Testis (tissue), 3 donors: ENCODE measurements around the gene ATAD3B. TPM values are rescaled to one million over a fixed set of nuclear protein-coding genes. Genes with fewer than 3 reads are reported as not detected.

ENCODE experiments used
- DNase-seq: peaks from one replicate; pipeline ENCODE4 v3.0.0-alpha.2; 2019
- H3K27ac ChIP-seq, 2 donors: fragments of 200-600 bp; sonication (generic); one replicate each; pipeline ENCODE4 v1.5.1; 2019
- H3K27me3 ChIP-seq: fragments of 200-600 bp; sonication (generic); one replicate; pipeline ENCODE4 v1.5.1; 2019
- H3K36me3 ChIP-seq: fragments of 200-600 bp; sonication (generic); one replicate; pipeline ENCODE4 v1.5.1; 2017; ENCODE audit warnings: low read depth; ENCODE audit errors: missing control alignments
- H3K4me1 ChIP-seq: fragments of 200-600 bp; sonication (generic); one replicate; pipeline ENCODE4 v1.5.1; 2019
- H3K4me3 ChIP-seq, 2 donors: fragments of 200-600 bp; sonication (generic); one replicate each; pipeline ENCODE4 v1.5.1; 2017 to 2019
- H3K9me3 ChIP-seq: fragments of 200-600 bp; sonication (generic); one replicate; pipeline ENCODE4 v1.5.1; 2017
- POLR2A ChIP-seq: fragments of 450-650 bp; IDR thresholded peaks from one replicate; pipeline ENCODE4 v1.6.1; 2017; ENCODE audit warnings: antibody characterized with exemption, mild to moderate bottlenecking, moderate library complexity
- WGBS, 2 donors: methylation state at CpG; one replicate each; pipeline ENCODE4 v1.1.5; 2018; 5-methylcytosine and 5-hydroxymethylcytosine counted together
- intact Hi-C: fragments of 100-400 bp; cut with DNase I; formaldehyde crosslinking; loops from one replicate; pipeline ENCODE4 v1.15.1; 2023; ENCODE audit warnings: low total_unique reads
- polyA plus RNA-seq: library from polyadenylated mRNA; stranded (reverse); fragments of 350-450 nt; fragmentation: Illumina TruSeq; extraction: RNeasy Lipid Tissue Mini Kit (QIAGEN cat#74804); gene quantifications from one replicate; pipeline ENCODE4 v1.2.3, GENCODE V29; 2014; ENCODE audit warnings: low read depth, low replicate concordance; ENCODE audit not compliant: insufficient read depth
- total RNA-seq, 2 donors: library from RNA; depleted of rRNA; stranded (reverse); fragments of >200 nt; gene quantifications; one replicate each; pipeline ENCODE4 v1.2.3, GENCODE V29; 2016
- TF ChIP-seq, protein P1 (sequence below), 3 experiments: fragments of 450-650 bp in 2 of 3; fragments of 200-600 bp in 1 of 3; sonication (generic) in 1 of 3; IDR thresholded peaks; one replicate each; pipeline ENCODE4 v1.5.1; 2016 to 2019; ENCODE audit warnings: antibody characterized with exemption in 3 of 3, mild to moderate bottlenecking in 2 of 3, moderate library complexity in 1 of 3

Gene ATAD3B
- total and polyA plus RNA-seq, 3 donors from 2014 or later = 19.1 to 55.6 (median 46.3) TPM

DNA sequence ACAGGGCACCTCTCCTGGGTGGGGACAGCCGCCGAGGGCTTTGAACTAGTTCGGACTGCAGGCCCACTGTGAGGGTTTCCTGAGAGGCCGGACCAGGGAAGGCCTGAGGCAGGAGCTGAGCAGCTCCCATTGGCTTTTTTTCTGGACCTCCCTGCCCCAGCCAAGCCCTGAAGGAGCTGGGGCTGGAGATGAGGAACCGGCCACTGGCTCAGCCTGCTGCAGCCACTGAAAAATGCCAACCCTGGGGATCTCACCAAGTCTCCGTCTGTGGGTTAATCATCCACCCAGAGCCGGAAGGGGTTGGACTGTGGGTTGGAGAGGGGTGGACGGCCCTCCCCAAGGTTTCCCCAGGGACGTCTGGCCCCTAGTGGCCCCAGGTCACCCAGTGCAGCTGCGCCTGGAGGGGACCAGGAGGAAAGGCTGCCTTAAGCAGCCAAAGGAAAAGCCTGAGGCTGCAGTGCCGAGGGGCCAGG is 33.6 kb upstream of the ATAD3B start:
- H3K27ac ChIP-seq = no peak overlapping the region
- intact Hi-C loops = no loop called here
- H3K4me1 ChIP-seq = peaks cover 67% of the 10 kb centered on the region

DNA sequence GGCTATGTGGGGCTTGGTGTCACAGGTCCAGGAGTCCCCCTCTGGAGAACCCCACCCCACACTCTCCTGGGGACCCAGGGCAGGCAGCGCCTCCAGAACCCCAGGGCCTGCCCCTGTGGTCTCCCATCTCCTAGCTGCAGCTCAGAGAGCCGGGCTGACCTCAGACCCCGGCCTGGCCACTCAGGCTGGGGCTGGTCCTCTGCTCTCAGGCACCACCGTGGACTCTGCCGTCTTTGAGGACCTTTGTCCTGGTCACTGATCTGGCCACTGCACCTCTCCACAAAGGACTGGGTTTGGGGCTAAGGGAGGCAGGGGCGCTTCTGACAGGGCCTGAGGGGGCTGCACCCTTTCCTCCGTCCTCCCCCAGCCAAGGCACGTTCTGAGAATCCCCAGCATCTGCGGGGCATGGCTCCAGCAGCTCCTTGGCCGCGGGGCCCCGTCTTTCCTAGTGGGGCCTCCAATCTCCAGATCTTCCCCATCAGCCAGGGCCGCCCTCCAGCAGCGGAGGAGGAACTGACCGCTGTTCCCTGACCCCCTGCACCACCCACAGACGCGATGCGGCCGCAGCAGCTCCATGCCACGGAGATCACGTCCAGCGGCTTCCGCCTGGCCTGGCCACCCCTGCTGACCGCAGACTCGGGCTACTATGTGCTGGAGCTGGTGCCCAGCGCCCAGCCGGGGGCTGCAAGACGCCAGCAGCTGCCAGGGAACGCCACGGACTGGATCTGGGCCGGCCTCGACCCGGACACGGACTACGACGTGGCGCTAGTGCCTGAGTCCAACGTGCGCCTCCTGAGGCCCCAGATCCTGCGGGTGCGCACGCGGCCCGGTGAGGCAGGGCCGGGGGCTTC is 32.8 kb upstream of the ATAD3B start:
- 61 to 76% methylated on average over 21 to 44 of the region's 45 CpGs for WGBS, 2 donors
- H3K9me3 ChIP-seq = no peaks in the 10 kb centered on the region
- no peak overlapping the region for H3K27ac ChIP-seq
- no peaks in the 10 kb centered on the region for H3K36me3 ChIP-seq
- H3K4me1 ChIP-seq = peaks cover 59% of the 10 kb centered on the region
- H3K27me3 ChIP-seq = no peaks in the 10 kb centered on the region
- no peak overlapping the region for H3K4me3 ChIP-seq
- no peak for TF ChIP-seq POLR2A
- TF ChIP-seq, protein P1, sequence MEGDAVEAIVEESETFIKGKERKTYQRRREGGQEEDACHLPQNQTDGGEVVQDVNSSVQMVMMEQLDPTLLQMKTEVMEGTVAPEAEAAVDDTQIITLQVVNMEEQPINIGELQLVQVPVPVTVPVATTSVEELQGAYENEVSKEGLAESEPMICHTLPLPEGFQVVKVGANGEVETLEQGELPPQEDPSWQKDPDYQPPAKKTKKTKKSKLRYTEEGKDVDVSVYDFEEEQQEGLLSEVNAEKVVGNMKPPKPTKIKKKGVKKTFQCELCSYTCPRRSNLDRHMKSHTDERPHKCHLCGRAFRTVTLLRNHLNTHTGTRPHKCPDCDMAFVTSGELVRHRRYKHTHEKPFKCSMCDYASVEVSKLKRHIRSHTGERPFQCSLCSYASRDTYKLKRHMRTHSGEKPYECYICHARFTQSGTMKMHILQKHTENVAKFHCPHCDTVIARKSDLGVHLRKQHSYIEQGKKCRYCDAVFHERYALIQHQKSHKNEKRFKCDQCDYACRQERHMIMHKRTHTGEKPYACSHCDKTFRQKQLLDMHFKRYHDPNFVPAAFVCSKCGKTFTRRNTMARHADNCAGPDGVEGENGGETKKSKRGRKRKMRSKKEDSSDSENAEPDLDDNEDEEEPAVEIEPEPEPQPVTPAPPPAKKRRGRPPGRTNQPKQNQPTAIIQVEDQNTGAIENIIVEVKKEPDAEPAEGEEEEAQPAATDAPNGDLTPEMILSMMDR (IDR thresholded peaks at IDR 0.05) = no peak
- intact Hi-C loops = no loop called here
- DNase-seq = no peak

More for the DNA sequence above, 33.6 kb upstream of the ATAD3B start:
- H3K36me3 ChIP-seq = no peaks in the 10 kb centered on the region
- 68 to 73% methylated on average over 7 to 11 of the region's 11 CpGs for WGBS, 2 donors
- H3K4me3 ChIP-seq = no peak overlapping the region
- no peaks in the 10 kb centered on the region for H3K27me3 ChIP-seq
- TF ChIP-seq POLR2A = no peak
- TF ChIP-seq, protein P1 (IDR thresholded peaks at IDR 0.05) = no peak
- no peak for DNase-seq
- H3K9me3 ChIP-seq = no peaks in the 10 kb centered on the region

DNA sequence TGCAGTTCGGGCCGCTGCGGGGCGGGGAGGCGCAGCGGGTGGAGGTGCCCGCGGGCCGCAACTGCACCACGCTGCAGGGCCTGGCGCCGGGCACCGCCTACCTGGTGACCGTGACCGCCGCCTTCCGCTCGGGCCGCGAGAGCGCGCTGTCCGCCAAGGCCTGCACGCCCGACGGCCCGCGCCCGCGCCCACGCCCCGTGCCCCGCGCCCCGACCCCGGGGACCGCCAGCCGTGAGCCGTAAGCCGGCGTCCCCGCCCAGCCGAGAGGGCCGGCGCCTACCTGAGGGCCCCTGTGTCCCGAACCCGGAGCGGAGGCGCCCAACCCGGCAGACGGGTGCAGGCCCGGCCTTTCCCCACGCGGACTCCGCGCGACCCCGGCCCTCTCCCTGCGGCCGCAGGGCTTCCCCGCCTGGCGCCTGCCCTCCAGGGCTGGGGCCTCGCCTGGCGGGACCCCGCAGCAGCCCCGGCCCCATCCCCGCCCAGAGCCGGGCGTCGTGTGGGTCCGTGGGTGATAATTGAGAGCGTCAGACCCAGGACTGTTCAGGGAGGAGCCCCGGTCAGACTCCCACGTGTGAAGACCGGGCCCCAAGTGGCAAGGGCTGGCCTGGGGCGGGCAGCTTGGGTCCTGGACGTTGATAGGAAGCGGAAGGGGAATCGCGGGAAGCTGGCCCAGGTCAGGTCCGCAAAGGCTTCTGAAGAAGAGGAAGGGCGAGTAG is 31.9 kb upstream of the ATAD3B start:
- no peak for TF ChIP-seq POLR2A
- TF ChIP-seq, protein P1 (IDR thresholded peaks at IDR 0.05) = no peak
- H3K36me3 ChIP-seq = no peaks in the 10 kb centered on the region
- intact Hi-C loops = no loop called here
- no peak for DNase-seq
- no peak overlapping the region for H3K4me3 ChIP-seq
- WGBS, 2 donors = 62 to 78% methylated on average over 9 to 77 of the region's 82 CpGs
- H3K4me1 ChIP-seq = peaks cover 50% of the 10 kb centered on the region
- no peaks in the 10 kb centered on the region for H3K27me3 ChIP-seq
- no peak overlapping the region for H3K27ac ChIP-seq
- no peaks in the 10 kb centered on the region for H3K9me3 ChIP-seq

DNA sequence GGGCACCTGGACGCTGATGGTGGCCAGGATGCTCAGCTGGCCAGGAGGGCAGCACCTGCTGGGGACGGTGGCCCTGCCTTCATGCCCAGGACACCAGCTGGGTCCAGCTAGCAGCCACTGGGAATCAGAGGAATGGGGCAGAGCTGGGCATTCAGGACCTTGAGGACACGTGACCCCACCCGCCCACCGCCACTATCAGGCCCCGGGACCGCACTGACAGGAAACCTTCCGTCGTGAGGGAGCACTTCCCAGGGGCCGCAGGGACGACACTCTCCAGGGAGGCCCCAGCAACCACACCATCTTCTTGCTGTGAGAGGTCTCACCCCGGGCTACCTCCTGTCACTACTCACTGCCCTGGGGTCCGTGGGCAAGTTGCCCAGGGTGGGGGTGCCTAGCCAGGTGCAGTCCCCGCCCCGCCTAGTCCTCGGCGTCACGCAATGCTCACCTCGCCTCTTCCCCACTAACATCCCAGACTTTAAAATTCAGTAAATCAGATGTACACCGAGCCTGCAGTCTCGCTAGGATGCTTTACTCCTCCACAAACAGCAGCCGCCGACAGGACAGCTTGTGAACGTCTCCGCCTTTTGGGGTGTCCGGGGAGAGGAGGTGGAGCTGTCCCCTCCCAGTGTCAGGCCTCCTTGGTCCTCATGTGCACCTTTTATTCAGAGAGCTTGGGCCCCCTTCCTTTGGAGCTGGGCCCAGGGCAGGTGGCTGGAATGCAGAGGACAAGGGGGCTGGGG is 31.1 kb upstream of the ATAD3B start:
- WGBS, 2 donors = 70 to 77% methylated on average over 20 to 25 of the region's 26 CpGs
- H3K4me1 ChIP-seq = peaks cover 43% of the 10 kb centered on the region
- H3K9me3 ChIP-seq = no peaks in the 10 kb centered on the region
- no peak for DNase-seq
- peak overlapping the region in 1 of 2 donors; percentile 35 for H3K27ac ChIP-seq
- H3K27me3 ChIP-seq = no peaks in the 10 kb centered on the region
- no peak overlapping the region for H3K4me3 ChIP-seq
- TF ChIP-seq POLR2A = no peak
- TF ChIP-seq, protein P1 (IDR thresholded peaks at IDR 0.05) = no peak
- H3K36me3 ChIP-seq = no peaks in the 10 kb centered on the region
- intact Hi-C loops = no loop called here
